Stimulated activated CD4-positive, alpha-beta T cell treated with anti-CD3 and anti-CD28 coated beads, Interleukin-1b, Interleukin-23, amount 100 ng/mL, for 4 hours (primary cell): ENCODE results near the gene GLRA3.
"Not testable (repeated sequence)": the region's sequence is repeated elsewhere in the genome, so short reads cannot be mapped to it uniquely, and the experiment has no call there.

Experiments used
- DNase-seq, 2 donors: peaks; one replicate each; pipeline ENCODE4 v3.0.0-alpha.2; 2020; ENCODE audit warnings: low read depth in 2 of 2

GLRA3 gene

DNA sequence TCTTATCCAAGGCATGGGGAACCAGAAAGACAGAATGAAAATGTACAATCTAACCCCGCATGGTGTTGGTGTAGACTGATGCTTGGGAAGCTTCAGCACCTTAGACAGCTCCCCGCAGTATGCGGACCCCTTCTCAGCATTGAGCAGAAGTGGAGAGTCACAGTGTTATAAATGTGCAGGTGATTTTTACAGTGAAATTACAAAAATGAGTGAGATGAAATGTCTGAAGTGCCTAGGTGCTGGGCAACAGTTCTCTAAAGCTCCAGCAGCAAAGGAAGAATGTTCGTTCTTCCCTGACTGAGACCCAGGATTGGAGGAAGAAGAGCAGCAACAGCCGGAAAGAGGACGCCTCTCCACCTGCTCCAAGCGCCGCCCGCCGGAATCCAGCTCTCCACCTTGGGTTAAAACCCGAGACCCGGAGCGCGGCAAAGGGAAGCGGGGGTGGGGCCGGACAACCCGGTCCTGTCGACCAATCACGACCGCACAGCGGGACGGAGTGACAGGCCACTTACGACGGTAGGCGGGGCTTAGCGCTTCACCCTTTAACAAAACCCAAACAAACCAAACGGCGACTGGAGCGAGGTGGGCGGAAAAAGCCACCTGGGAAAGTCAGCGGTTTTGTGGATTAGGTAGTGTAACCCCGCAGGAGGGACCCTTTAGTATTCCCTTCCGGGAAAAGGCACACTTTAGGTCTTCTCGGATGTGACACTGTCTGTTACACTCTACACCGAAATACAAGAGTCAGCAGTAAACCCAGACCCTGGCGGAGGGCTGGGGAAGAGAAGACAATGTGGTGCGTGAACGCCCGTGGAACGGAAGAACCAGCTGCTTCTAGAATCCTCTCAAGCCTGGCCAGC is at the start of gene GLRA3:
Gene GLRA3, minus strand, starts transcription at position 403 of the 857 bp plus-strand sequence. CDS start 436 bp downstream, outside the sequence.
- DNase-seq, result no peak

DNA sequence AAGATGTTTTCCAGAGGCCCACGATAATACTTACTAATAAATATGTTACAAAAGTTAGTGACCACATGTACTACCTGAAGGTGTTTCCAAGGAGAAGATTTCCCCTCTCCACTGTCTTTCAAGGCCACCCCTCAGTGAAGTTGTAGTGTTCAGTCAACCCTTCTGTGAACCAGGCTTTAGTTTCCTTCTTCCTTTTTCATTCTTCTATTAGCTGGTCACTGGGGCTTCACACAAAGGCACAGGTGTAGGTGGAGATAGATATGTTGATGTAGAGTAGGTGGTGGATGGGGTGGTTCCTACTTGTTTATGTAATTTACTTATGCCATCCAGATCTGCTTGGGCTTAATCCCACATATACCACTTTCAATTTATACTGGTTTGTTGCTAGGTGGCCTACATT is 45.9 kb upstream of the GLRA3 start:
- no peak for DNase-seq

DNA sequence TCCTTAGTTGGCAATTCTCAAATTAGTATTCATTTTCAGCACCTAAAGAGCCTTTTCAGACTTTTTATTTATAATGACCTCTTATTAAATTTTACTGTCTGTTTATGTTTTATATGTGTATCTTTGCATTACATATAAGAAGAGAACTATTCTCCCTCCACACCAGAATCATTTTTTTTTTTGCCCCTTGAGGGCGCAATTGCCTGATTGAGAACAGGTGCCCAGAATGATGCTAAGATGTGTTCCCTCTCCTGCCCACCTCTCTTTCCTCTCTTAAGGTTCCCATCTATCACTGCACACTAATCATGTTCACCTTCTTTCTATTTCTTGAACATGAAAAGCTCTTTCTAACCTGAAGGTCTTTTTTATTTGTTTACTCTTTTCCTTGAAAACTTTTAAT is 44.9 kb upstream of the GLRA3 start:
- no peak for DNase-seq

DNA sequence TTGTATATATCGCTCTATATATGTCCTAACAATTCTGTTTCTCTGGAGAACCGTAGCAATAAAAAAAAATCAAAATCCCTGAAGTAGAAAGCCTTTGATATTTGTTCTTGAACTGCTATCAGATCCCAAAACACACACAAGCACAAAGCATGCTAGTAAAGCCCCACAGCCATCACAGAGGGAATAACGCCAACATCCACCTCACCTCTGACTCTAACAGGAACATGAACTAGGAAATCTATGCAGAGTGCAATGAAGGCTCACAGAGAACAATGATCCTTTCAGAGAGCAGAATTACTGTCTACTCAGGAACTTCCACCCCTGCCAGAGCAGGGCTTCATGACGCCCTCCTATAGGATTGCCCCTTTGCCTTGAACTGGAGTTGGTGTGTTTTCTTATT is 44.1 kb upstream of the GLRA3 start:
- not testable (repeated sequence) for DNase-seq

DNA sequence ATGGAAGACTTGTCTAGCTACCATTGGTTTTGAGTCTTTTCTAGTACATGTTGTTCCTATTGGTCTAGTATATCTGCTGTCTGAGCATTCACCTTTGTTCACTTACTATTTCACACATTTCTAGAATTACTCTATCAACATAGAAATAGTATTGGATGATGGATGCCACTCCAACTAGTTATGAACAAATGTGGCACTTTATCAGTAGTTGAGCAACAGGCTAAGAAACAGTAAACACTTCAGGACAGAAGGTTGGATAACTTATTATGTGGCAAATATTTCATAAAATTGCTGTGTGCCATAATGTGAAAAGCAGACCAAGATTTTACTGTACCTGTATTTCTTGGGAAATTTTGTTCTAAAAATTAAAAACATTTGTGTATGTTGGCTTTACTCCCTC is 42.4 kb upstream of the GLRA3 start:
- no peak for DNase-seq

DNA sequence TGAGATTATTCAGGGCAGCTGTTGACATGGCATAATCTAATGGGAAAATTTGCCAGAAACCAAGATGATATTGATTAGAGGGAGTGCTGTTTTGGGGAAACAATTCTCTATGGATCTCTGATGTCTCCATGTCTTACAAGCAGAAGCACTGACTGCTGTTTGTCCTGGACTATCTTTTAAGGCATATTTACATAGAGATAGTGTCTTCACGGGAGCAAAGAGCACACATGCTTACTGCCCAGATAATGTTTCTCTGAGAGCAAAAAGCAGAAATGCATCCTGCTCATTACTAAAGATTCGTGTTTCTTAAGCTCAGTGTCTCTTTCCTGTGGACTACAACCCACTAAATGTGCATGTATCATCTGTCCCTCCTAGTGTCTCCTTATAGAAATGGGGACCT is 41.3 kb upstream of the GLRA3 start:
- no peak for DNase-seq

DNA sequence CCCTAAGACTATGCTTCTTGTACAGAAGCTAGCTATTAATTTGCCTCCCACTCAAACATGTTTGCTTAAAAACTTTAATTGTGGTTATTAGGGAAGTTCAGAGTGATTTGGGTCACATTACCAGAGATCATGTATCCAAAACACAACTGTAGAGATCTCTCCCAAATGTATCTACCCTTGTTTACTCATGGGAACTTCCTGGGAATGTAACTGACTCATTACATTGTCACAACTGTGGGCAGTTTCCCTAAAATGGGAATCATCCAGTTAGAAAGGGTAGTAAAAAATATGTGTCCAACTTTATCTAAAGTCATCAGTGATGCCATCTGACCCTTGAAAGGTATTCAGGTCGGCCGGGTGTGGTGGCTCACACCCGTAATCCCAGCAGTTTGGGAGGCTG is 40.3 kb upstream of the GLRA3 start:
- DNase-seq, result no peak

DNA sequence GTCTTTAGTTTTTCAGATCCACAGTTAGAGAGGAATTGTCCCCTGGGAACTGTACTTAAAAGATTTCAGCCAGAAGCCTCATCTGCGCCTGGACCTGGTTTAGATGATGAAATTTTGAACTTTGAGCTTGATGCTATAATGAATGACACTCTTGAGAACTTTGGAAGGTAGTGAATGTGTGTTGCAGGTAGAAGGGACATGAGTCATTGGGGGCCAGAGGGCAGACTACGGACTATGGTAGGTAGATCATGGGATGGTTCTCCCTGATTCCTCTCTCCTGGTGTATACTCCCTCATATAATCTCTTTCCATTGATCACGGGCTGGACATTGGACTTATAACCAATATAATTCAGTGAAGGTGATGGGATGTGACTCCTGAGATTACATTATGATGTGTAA is 38.9 kb upstream of the GLRA3 start:
- no peak for DNase-seq

DNA sequence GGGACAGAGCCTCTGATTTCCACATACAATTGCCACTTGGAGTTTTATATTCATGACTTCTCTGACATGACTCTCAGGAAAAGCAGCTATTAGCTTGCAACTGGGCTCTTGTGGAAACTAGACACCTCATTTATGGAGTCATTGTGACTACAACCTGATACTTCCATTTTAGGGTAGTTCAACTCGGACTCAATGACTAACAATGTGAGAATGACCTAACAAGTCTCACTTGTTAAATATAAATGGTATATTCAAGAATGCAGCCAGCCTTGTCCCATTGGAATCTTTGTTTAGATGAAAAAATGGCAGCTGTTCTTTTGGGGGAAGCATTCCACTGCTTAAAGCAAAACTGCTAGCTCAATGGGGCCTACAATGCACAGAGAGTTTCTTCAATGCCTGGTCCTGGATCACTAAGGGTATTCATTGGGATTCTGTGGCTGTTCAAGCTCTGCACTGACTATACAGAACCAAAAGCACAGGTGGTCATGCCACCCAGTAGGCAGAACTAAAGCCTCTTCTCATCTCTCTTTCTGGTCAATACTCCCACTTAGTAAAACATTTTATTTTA is 36.5 kb upstream of the GLRA3 start:
- no peak for DNase-seq

DNA sequence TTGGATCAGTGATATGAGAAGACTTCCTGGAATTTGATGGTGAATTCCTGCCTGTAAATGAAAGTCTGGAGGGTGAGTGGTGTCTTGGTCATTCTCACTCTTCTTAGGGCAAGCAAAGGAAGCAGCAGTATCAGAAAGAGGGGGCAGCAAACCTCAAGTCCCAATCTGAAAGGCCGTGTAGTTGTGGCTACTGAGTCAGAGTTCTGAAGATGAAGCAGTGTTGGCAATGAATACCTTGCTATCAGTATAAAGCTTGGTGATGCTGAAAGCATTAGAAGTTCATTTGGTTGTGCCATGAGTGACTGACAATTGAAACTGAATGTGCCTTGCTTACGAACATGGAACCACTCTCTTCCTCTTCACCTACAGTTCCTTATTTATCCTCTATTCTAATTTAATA is 35.0 kb upstream of the GLRA3 start:
- no peak for DNase-seq

DNA sequence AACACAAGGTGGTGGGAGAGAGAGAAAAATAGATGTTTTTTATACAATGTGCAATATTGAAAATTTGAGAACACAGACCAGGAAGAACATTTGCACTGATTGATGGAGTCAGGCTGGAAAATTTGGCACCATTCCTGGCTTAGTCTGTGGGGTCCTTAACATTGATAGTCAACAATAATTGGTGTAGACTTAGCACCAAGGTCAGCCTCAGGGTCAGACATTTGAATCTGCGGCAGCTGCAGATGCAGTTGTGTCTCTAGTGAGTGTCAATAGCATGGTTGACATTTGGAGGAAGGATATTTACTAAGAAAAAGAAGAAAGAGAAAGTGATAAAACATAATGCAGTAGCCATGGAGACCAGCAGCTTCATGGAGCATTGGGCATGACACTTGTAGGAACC is 31.5 kb upstream of the GLRA3 start:
- DNase-seq, result no peak

DNA sequence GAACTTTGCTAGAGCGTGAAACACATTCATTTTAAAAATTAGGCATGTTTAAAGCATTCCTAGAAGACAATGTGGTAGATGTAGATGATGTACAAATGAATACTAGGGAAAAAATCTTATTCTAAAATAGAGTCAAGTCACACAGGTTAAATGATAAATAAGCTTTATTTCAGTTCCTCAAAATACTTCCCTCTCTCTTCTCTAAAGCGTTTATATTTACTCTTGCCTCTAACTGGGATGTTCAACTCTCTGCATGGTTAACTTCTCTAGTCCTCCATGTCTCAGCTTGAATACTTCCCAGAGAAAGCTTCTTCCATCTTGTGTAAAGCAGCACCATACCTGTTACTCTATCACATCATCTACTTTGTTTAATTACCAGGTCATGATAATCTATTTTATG is 30.9 kb upstream of the GLRA3 start:
- DNase-seq, result no peak

DNA sequence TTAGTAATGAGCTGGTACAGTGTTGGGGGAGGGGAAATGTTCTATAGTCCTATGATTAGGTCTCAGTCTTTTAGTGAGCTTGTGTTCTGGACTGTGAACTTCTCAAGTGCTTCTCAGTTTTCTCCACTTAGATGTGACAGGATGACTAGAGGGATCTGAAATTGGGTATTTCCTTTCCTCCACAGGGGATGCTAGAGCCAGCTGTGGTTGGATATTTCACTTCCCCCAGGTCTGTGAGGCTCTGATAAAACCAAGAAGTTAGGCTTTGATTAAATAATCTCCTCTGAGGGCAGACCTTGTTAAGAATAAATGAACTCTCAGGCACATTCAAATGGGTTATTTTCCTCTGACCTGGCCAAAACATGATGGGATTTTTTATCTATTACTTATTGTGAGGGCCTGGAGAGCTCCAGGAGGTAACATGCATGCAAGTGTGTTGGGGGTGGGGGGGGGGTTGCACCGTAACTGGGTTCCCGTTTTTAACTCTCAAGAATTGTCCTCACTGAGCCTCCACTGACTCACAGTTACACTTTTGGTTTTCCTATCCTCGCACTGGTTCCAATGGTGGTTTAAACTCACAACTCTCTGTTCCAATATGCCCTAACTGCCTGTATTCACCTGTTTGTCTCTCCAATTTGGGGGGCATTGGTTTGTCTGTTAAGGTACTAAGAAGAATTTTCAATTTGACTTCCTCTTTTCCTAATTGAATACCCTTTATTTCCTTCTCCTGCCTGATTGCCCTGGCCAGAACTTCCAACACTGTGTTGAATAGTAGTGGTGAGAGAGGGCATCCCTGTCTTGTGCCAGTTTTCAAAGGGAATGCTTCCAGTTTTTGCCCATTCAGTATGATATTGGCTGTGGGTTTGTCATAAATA is 28.1 kb upstream of the GLRA3 start:
- no peak for DNase-seq

DNA sequence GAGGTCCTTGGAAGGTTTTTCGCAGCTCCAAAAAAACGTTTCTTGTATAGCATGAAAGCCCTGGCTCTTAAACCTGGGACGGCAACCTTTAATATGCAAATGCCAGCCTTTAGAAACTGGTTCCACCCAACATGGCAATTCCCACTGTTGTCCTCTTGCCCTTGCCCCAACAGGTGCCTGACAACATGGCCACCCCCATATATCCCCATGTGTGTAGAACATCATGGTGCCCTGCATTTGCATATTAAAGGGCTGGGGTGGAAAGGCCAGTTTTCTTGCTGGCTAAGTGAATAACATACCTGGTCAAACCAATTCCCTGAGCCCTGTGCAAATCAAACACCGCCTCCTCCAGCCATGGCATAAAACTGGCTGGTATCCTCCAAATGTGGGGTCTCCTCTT is 26.0 kb upstream of the GLRA3 start:
- no peak for DNase-seq

DNA sequence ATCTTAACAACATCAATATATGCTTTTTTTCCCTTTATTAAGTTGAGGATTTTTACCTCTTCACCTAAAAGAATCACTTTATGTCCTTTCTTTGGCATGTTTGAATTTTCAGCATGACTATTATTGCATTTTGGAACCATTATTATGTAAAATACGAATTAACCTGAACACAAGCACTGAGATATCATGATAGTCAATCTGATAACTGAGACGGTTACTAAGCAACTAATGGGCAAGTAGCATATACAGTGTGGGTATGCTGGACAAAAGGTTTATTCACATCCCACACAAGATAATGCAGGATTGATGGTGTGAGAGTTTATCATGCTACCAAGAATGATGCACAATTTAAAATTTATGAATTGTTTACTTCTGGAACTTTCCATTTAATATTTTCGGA is 24.6 kb upstream of the GLRA3 start:
- no peak for DNase-seq

DNA sequence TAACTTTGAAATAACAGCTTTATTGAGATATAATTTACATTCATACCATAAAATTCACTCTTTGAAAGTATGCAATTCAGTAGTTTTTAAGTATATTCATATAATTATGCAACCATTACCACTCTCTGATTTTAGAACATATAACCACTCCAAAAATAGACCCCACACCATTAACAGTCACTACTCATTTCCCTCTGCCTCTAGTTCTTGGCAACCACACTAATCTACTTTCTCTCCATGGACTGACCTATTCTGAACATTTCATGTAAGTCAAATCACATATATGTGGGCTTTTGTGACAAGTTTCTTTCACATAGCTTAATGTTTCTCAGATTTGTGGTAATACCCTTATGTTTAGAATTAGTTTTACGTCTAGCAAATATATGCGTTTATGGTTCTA is 19.5 kb upstream of the GLRA3 start:
- no peak for DNase-seq

DNA sequence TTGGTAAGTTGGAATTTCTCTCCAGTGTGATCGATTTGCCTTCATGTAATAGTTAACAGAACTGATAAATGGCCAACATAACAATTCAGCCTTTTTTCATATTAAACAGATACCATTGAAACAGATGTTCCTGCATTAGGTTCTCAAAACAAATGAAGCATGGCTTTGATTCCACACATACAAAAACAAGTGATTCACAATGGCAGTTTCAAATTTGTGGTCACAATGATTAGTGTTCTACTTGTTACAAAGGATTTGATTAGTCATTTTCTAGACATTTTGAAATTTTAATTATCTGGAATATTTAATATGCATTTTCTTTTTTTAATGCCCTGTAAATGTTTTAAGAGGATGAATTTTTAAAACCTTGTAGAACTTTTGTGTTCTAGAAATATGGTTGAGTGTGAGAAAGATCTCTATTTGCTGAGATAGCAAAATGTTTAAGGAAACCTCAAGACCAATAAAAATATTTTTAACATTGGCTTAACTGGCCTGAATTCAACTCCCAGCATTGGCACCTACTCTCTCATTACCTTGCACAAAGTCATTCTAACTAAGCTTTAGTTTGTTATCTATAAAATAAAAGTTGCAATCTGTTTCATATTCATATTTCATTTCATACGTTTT is 18.9 kb upstream of the GLRA3 start:
- no peak for DNase-seq

DNA sequence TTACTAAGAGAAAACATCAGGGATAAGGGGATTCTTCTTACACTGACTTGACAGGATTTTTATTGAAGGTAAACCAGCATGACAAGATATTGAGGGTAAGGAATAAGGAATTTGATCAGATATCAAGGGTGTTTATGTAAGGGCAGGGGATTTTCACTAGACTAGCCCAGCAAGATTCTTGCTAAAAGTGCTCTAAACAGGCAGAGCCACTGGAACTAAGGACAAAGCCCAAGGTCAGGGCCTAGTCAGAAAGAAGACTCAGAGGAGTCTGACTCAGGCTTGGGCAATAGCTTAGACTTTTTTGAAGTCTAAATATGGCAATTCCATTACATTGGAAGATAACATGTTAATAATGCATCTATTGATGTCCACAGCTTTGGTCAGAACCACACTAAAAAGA is 6.5 kb upstream of the GLRA3 start:
- no peak for DNase-seq

DNA sequence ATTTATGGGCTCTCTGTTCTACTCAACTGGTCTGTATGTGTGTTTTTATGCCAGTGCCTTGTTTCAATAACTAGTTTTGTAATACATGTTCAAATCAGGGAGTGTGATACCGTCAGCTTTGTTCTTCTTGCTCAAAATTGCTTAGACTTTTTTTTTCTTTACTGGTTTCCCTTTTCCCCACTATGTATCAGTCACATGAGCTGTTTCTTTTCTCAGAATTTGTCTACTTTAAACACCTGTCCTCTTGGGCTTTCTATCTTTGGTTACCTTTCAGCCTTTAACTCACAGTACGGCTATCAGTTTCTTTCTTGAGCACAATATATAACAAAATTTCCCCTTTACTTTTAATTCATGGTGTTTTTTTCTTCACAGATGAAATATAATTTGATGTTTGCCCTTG is 5.4 kb upstream of the GLRA3 start:
- DNase-seq, result no peak

DNA sequence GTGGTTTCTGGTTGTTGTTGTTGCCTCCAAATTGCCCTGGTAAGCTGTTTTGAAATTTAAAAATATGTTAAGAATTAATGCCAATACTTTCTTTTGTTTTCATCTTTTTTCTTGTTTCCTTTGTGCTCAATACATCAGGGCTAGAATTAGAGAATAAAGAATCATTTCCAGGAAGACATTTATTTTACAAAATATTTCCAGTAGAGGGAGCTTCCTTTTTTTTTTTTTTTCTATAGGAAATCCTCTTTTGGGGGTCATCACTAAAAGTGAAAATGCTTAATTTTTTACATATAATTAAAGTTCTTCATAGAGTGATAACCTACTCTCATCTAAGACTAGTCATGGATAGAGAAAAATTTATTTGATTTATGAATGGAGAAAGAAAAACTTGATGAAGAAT is 2.4 kb downstream of the GLRA3 start:
- no peak for DNase-seq

DNA sequence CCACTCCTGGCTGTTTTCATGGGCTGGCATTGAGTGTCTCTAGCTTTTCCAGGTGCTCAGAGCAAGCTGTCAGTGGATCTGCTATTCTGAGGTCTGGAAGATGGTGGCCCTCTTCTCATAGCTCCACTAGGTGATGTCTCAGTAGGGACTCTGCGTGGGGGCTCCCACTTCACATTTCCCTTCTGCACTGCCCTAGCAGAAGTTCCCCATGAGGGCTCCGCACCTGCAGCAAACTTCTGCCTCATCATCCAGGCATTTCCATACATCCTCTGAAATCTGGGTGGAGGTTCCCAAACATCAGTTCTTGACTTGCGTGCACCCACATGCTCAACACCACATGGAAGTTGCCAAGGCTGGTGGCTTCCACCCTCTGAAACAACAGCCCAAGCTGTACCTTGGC is 13.8 kb downstream of the GLRA3 start:
- DNase-seq, result no peak

DNA sequence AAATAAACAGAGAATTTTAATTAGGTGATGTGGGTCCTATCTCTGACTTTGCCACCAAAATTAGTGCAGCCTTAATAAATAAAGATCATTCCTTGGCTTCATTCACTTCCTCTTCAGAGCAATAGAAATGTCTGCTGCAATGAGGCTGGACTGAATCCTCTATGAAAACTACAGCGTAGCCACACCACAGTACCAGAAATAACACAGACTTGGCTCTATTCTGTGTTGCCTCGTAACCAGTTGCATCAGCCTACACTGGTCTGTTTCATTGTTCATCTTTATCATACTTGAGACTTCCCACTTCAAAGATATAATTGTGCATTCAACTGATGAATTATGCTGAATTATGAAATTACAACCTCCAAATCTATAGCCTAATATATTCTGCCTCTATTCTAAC is 15.8 kb downstream of the GLRA3 start:
- DNase-seq, result no peak
